Stimulated activated CD8-positive, alpha-beta memory T cell treated with anti-CD3 and anti-CD28 coated beads, Interleukin-12 subunit alpha, Interleukin-12 subunit beta, amount 100 ng/mL, for 24 hours (primary cell): ENCODE results near the gene SPAG9.
A peak's percentile ranks its signal among the peaks of the same experiment; 100 is the strongest.
"Not testable (repeated sequence)": the region's sequence is repeated elsewhere in the genome, so short reads cannot be mapped to it uniquely, and the experiment has no call there.

ENCODE experiments used
- DNase-seq: peaks from one replicate; pipeline ENCODE4 v3.0.0-alpha.2; 2020; ENCODE audit errors: extremely low read depth

SPAG9 gene

DNA sequence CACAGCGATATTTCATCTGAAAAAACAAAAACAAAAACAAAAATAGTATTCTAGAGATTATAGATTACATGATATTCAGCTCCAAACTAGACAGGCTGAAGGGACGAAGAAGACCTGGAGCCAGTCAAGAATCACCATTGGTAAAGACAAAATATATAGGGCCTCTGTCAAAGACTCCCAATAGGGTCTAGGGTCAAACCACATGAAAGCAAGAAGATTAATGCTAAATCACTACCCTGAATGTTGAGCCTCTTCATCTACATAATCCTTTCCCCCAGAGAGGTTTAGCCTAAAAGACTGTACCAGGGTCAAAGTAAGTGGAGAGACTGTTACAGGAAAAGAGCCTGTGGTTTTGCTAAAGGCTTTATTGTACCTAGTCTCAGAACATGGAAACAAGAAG is 21.9 kb upstream of the SPAG9 start:
- DNase-seq = no peak

DNA sequence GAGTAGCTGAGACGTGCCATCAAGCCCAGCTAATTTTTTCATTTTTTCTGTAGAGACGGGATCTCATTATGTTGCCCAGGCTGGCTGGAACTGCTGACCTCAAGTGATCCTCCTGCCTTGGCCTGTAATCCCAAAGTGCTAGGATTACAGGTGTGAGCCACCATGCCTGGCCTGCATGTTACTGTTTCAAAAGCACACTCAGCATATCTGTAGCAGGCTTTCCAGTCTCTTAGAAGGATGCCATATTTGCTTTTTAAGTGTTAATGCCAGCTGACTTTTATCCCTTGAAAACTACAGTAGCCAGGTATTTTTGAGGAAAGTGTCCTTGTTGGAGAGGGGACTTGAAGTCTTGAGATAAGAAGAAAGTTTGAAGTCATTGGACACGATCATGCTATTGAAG is 15.3 kb upstream of the SPAG9 start:
- DNase-seq = no peak

DNA sequence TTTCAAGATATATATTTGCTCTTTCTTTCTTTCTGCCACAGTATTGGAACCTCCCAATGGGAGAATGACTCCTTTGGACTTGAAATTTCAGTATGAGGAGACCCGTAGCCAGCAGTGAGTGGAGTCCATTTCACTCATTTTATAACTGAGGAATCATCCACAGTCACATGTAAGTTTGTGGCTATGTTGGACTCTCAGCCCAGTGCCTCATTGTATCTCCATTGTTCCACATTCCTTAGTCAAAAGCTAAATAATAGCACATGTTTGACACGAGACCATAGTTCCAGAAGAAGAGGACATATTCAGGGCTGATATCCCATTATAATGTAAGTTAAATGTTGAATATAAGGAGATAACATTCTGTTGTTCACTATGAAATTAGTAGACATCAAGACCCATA is 12.7 kb upstream of the SPAG9 start:
- DNase-seq = no peak

DNA sequence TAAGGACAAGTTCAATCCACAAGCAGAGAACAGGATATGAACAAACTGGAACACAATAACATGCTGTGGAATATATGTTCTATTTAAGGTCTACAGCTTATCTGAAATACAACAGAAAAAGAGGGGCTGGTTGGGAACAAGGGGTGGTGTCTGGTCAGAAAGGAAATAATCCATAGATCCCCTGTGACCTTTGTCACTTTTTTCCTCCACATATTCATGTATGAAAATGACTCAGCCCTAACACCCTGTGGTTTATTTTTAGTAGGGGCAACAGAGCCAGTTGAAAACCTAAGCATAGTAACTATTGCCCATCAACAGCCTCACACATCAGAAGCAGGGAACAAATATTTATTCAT is 12.3 kb upstream of the SPAG9 start:
- no peak for DNase-seq

DNA sequence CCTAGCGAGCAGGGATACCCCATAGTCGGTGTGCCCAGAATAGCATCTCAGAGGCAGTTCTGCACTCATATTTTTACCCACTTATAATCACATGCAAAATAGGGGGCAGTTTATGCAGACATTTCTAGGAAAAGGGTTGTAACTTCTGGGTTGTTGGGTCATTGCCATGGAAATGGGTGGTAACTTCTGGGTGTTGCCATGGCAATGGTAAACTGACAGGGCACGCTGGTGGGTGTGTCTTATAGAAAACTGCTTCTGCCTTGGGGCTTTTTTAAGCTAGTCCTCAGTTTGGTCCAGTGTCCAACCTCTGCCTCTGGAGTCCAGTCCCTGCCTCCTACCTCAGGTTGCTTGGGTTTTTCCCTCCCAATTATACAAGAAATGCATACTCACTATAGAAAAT is 7.4 kb upstream of the SPAG9 start:
- DNase-seq = no peak

DNA sequence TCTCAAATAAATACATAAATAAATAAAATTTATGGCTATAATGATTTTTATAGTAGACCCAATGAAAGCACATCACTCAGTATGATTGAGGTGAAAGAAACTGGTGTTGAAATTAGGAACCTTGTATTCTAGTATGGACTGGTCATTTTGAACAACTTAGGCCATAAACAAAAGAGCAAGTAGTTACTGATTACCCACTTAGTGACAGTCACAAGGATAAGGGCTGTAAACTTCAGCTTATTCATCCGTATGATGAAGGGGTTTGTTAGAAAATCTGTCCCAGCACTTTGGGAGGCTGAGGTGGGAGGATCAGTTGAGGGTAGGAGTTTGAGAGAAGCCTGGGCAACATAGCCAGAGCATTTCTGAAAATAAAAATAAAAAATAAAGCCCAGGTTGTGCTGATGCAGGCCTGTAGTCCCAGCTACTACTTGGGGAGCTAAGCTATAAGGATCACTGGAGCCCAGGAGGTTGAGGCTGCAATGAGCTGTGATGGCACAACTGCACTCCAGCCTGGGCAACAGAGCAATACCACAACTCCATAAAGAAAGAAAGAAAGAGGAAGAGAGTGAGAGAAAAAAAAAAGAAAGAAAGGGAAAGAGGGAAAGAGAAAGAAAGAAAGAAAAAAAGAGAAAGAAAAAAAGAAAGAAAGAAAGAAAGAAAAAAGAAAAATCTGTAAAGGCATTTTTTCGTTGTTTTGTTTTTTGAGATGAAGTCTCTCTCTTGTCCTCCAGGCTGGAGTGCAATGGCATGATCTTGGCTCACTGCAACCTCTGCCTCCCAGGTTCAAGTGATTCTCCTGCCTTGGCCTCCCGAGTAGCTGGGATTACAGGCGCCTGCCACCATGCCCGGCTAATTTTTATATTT is 4.2 kb upstream of the SPAG9 start:
- no peak for DNase-seq

DNA sequence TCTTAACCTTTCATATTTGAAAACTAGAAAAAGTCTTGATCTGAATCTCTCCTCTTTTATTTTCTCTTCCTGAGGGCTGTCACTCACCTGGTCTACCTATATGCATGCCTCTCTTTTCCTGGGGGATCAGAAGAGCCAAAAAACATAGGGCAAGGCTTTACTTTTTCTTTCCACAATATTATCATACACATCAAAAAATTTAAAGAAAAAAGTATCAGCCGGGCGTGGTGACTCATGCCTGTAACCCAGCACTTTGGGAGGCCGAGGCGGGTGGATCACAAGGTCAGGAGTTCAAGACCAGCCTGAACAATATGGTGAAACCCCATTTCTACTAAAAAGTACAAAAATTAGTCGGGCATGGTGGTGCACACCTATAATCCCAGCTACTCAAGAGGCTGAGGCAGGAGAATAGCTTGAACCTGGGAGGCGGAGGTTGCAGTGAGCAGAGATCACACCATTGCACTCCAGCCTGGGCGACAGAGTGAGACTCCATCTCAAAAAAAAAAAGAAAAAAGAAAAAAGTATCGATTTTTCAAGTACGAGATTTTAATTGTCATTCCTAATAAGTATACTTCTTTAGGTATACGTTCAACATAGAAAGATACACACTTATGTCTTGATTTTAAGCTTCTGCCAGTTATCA is 1.9 kb upstream of the SPAG9 start:
- not testable (repeated sequence) for DNase-seq

DNA sequence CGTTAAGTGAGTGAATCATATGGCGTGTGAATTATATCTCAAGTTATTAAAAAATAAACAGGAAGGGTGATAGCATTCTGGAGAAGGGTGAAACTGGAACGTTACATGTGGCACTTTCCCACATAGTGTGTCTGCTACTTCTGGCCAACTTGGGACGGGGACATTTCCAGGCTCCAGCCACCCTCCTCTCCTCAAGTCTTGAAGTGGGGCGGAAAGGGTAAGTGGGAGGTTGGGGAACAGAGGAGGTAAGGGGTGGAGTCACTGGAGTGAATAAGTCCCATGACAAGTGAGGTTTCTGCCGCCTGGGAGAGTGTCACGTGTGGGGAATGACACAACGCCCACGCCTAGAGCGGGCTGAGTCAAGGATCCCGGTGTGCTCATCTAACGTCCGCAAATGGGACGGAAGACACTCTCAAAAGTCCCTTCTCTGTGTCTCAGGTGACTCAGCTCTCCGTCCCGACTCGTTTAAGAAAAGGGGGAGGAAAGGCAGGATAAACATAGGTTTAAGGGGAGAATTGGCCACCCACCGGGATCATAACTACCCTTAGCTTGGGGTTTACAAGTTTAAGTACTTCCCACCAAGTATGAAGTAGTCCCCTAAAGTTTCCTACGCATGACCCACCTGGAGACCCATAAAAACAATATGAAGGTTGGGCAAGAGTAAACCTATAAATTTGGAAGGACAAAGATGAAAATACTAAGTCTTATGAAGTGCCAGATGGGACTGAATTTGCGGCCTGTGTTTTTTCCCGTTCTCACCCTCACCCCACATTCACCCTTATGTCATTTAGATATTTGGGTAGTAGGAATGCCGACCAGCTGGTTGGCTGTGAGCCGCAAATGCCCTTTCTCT is 1.2 kb upstream of the SPAG9 start:
- DNase-seq = peak; percentile 67

DNA sequence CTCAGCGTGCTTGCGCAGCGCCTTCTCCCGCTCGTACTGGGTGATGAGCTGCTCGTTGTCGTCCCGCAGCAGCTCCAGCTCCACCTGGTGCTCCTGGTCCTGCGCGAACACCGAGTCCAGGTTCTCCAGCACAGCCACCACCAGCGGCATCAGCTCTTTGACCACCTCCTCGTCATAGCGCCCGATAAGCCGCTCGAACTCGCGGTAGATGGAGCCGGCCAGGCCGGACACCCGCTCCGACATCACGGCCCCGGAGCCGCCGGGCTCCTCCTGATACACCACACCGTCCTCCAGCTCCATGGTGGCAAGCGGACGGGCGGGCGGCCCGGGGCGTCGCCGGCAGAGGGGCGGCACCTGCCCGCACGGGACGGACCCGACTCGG is 320 bp downstream of the SPAG9 start:
- peak; percentile 5 for DNase-seq

DNA sequence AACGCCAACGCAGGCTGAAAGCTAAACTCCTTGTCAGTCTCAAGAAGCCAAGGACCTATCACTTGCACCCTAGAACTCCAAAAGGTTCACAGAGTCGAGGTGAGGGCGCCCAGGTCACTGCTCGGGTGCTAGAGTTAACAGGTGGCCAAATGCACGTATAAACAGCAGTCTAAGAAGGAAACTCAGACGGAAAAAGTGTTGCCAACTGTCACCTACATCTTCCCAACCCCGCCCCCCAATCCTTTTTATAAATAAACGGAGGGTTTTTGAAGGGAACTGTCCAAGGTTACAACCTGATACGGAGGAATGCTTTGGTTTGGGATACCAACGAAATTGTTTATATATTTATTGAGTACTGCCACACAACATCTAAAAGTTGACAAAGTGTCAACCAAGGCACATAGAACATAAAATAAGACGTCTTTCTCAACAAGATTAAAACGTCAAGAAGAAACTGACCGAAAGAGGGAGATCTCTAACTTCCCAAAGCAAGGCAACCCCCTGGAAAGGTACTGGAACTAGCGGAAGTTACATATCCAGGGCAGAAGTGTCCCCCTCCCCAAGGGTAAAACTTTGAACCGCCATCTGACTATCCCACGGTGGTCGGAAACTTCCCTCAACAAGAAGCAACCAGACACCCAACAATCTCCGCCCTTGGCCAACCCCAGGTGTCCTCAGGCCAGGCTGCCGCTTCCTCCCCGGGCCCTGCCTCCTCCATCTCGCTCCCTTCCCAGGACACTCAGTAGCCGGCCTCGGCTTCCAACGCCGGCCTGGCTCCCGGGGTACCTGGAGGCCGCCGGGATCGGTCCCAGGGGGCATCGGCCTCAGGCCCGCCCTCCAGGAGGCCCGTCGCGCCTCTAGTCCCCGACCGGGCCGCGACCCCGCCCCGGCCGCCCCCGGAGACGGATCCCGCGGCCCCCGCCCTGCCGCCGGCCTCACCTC is 982 bp downstream of the SPAG9 start:
- no peak for DNase-seq

DNA sequence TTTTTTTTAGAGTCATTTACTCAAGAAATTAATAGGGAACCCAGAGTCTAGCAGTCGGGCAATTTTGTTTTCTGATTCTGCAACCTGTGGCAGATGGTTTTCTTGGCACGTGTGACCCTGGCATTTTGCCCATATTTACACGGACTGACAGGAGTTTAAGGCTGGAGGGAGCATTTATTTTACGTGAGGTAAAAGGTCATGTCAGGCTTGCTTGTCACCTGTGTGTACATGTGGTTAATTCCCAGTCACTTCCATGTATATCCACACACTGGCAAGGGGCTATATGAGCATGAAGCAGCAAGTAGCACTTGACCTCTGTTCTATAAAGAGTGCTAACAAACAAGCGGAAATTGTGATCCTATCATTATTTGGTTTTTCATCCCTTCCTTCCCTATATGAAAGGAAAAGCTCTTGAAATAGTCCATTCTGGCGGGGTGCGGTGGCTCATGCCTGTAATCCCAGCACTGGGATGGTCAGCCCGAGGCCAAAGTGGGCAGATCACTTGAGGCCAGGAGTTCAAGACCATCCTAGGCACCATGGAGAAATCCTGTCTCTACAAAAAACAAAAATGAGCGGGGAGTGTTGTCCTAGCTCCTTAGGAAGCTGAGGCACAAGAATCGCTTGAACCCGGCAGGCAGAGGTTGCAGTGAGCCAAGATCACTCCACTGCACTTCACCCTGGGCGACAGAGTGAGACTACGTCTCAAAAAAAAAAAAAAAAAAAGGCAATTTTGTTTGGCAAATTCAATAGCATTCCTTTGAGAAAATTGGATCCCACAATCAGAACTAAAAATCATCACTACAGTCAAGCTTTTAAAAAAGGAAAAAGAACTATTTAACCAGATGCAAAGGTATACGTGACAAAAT is 2.1 kb downstream of the SPAG9 start:
- DNase-seq = no peak

DNA sequence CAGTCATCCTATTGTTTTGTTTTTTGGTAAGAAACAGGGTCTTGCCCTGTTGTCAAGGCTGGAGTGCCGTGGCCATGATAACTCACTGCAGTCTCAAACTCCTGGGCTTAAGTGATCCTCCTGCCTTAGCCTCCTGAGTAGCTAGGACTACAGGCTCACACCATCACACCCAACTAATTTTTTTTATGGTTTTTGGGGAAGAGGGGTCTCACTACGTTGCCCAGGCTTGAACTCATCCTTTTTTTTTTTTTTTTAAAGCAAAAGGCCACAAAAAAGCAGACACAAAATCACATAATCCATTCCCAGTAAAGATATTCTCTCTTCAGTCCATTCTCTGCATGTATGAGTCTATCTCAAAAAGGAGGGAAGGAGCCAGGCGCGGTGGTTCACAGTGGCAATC is 5.5 kb downstream of the SPAG9 start:
- DNase-seq = no peak

DNA sequence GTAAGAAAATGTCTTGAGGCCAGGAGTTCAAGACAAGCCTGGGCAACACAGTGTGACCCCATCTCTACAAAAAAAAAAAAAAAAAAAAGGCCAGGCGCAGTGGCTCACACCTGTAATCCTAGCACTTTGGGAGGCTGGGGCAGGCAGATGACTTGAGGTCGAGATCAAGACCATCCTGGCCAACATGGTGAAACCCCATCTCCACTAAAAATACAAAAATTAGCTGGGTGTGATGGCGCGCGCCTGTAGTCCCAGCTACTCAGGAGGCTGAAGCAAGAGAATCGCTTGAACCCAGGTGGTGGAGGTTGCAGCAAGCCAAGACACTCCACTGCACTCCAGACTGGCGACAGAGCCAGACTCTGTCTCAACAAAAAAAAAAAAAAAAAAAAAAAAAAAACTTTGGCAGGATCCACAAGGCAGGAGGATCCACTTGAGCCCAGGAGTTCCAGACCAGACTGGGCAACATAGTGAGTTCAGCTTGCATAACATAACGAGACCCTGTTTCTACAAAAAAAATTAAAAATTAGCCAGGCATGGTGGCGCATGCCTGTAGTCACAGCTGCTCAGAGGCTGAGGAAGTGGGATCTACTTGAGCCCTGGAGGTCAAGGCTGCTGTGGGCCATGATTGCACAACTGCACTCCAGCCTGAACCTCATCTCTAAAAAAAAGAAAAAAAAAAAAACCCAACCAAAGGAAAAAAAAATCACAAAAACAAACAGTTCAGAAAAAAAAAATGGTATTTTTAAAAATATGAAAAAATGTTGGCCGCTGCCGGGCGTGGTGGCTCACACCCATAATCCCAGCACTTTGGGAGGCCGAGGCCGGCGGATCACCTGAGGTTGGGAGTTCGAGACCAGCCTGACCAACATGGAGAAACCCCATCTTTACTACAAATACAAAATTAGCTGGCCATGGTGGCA is 8.1 kb downstream of the SPAG9 start:
- DNase-seq = not testable (repeated sequence)

DNA sequence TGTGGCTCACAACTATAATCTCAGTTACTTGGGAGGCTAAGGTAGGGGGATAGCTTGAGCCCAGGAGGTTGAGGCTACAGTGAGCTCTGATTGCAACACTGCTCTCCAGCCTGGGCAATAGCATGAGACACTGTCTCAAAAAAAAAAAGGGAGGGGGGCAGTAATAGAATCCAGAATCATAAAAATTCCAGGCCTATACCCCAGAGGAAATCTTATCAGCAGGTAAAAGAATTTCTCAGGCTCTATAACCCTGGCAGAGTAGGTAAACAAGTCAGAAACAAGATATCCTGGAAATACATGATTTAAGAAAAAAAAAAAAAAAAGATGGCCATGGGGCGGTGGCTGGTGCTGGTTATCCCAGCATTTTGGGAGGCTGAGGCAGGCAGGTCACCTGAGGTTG is 12.9 kb downstream of the SPAG9 start:
- DNase-seq = no peak

DNA sequence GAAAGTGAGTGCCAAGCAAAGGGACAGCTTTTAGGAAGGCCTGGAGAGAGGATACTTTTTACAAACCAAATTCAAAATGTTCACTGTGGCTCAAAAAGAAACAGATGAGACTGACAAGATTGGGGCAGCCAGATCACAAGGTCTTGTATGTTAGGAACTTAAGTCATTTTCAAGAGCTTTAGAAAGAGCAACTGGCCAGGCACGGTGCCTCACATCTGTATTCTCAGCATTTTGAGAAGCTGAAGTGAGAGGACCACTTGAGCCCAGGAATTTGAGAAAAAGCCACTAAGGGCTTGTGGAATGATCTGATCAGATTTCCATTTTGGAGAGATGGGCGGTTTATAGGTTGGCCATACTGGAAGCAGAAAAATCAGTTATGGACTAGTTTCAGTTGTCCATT is 17.2 kb downstream of the SPAG9 start:
- no peak for DNase-seq

DNA sequence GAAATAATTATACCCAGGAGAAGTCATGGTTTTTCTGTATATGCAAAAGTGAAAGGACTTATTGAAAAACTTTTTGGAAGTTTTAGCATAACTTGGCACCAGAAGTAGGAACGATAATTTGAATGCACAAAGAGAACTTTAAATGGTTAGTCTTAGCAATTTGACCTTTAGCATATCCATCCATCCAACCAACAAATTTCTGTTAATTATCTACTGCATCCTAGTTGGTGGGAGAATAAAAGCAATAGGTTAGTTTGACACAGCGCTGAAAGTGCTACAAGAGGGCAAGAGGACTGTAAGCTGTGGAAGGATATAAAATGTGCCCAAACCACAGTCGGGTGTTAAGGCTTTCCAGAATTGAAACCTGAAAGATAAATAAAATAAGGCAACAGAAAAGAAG is 17.6 kb downstream of the SPAG9 start:
- no peak for DNase-seq

DNA sequence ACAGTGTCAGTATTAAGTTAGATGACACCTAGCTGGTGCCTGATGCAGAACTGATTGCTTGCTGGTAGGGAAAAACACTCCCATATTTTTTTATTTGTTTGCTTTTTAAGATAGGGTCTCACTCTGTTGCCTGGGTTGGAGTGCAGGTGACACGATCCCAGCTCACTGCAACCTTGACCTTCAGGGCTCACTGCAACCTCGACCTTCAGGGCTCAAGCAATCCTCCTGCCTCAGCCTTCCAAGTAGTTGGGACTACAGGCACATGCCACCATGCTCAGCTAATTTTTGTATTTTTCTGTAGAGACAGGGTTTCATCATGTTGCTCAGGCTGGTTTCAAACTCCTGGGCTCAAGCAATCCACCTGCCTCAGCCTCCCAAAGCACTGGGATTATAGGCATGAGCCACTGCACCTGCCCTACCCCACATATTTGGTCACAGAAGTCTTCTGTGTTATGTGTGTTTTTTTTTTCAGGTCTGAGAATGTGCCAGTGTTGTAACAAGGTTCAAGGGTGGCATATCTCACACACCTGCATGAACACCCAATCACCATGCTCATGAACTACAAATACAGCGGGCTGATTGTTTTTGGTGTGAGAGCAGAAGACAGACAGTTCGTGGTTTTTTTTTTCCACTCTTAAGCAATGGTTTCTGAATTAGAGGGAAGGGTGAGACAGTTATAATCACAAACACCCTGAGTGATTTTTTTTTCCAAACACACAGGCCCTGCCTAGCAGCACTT is 22.8 kb downstream of the SPAG9 start:
- DNase-seq = no peak

DNA sequence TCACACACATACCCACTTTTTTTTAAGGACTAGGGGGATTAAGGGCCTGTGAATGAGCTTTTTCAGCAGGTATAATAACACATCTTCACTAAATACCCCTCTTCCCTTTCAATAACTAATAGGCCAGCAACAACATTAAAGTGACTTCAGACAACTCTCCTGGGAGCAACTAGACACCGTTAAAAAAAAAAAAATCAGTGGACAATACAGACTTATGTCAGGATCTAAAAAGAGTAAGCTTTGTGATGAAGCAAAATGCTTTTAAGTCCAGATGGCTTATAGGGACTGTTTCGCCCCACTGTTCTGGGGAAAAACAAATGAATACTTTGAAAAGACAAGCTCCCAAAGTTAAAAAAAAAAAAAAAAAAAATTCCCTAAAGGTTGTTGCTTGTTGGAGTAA is 29.0 kb downstream of the SPAG9 start:
- no peak for DNase-seq

DNA sequence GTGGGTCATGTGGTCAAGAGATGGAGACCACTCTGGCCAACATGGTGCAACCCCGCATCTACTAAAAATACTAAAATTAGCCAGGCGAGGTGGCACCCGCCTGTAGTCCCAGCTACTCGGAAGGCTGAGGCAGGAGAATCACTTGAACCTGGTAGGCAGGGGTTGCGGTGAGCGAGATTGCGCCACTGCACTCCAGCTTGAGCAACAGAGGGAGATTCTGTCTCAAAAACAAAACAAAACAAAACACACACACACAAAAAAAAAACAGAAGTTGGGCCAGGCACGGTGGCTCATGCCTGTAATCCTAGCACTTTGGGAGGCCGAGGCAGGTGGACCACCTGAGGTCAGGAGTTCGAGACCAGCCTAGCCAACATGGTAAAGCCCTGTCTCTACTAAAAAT is 31.8 kb downstream of the SPAG9 start:
- not testable (repeated sequence) for DNase-seq
